ENCODE measurements around the gene HRH3. TPM values are rescaled to one million over a fixed set of nuclear protein-coding genes. Genes with fewer than 3 reads are reported as not detected.

Gene HRH3
- total RNA-seq, 3 donors from 2014 or later, result not detected

GRCh38 chr20:62209850-62210495, 10.1 kb downstream of the HRH3 start:
- ATAC-seq, result no peak
- no peaks in the 10 kb centered on the region for H3K9me3 Mint-ChIP-seq
- H3K36me3 Mint-ChIP-seq (ENCODE audit: insufficient read depth), result no peaks in the 10 kb centered on the region

GRCh38 chr20:62208795-62209755, 11.0 kb downstream of the HRH3 start:
- Mint-ChIP-seq H3K27me3 (ENCODE audit: low read depth) (peaks cover 4% of the 10 kb centered on the region), H3K9me3 (no peaks in the 10 kb centered on the region), H3K4me1 (ENCODE audit: low read depth) (no peaks in the 10 kb centered on the region), H3K4me3 (no peak overlapping the region), H3K36me3 (ENCODE audit: insufficient read depth) (no peaks in the 10 kb centered on the region)
- ATAC-seq, result no peak
- DNase-seq, result no peak

More at GRCh38 chr20:62209850-62210495, 10.1 kb downstream of the HRH3 start:
- DNase-seq, result no peak
- no peak overlapping the region for H3K4me3 Mint-ChIP-seq
- no peaks in the 10 kb centered on the region for H3K4me1 Mint-ChIP-seq (ENCODE audit: low read depth)
- peaks cover 10% of the 10 kb centered on the region for H3K27me3 Mint-ChIP-seq (ENCODE audit: low read depth)

- Mint-ChIP-seq H3K36me3 (ENCODE audit: insufficient read depth) (peaks cover 3% of the 10 kb centered on the region), H3K9me3 (no peaks in the 10 kb centered on the region), H3K4me3 (no peak overlapping the region), H3K4me1 (ENCODE audit: low read depth) (no peaks in the 10 kb centered on the region), H3K27me3 (ENCODE audit: low read depth) (peaks cover 4% of the 10 kb centered on the region)
- DNase-seq (no peak), ATAC-seq (no peak)
These were observed 11.8 kb downstream of the HRH3 start for GRCh38 chr20:62208061-62208794.

- ATAC-seq (no peak), DNase-seq (no peak)
- no peaks in the 10 kb centered on the region for H3K9me3 Mint-ChIP-seq
- no peaks in the 10 kb centered on the region for H3K4me1 Mint-ChIP-seq (ENCODE audit: low read depth)
- no peak overlapping the region for H3K4me3 Mint-ChIP-seq
- no peaks in the 10 kb centered on the region for H3K27me3 Mint-ChIP-seq (ENCODE audit: low read depth)
- peaks cover 12% of the 10 kb centered on the region for H3K36me3 Mint-ChIP-seq (ENCODE audit: insufficient read depth)
These were observed 13.7 kb downstream of the HRH3 start for GRCh38 chr20:62206388-62206775.

GRCh38 chr20:62205618-62206387, 14.3 kb downstream of the HRH3 start:
- H3K27me3 Mint-ChIP-seq (ENCODE audit: low read depth), result no peaks in the 10 kb centered on the region
- no peak for ATAC-seq
- no peak for DNase-seq
- no peak overlapping the region for H3K4me3 Mint-ChIP-seq
- H3K4me1 Mint-ChIP-seq (ENCODE audit: low read depth), result no peaks in the 10 kb centered on the region
- H3K36me3 Mint-ChIP-seq (ENCODE audit: insufficient read depth), result peaks cover 12% of the 10 kb centered on the region
- H3K9me3 Mint-ChIP-seq, result no peaks in the 10 kb centered on the region

GRCh38 chr20:62203378-62204030, 16.6 kb downstream of the HRH3 start:
- ATAC-seq, result no peak
- Mint-ChIP-seq H3K9me3 (no peaks in the 10 kb centered on the region), H3K27me3 (ENCODE audit: low read depth) (no peaks in the 10 kb centered on the region), H3K4me3 (no peak overlapping the region), H3K4me1 (ENCODE audit: low read depth) (no peaks in the 10 kb centered on the region), H3K36me3 (ENCODE audit: insufficient read depth) (peaks cover 30% of the 10 kb centered on the region)
- DNase-seq, result no peak

GRCh38 chr20:62202676-62203377, 17.3 kb downstream of the HRH3 start:
- H3K27me3 Mint-ChIP-seq (ENCODE audit: low read depth), result no peaks in the 10 kb centered on the region
- no peaks in the 10 kb centered on the region for H3K9me3 Mint-ChIP-seq

GRCh38 chr20:62202083-62202395, 18.0 kb downstream of the HRH3 start:
- DNase-seq, result no peak
- Mint-ChIP-seq H3K4me1 (ENCODE audit: low read depth) (no peaks in the 10 kb centered on the region), H3K36me3 (ENCODE audit: insufficient read depth) (peaks cover 32% of the 10 kb centered on the region), H3K27me3 (ENCODE audit: low read depth) (no peaks in the 10 kb centered on the region), H3K9me3 (no peaks in the 10 kb centered on the region), H3K4me3 (no peak overlapping the region)
- no peak for ATAC-seq

More at GRCh38 chr20:62202676-62203377, 17.3 kb downstream of the HRH3 start:
- ATAC-seq, result no peak
- Mint-ChIP-seq H3K4me1 (ENCODE audit: low read depth) (no peaks in the 10 kb centered on the region), H3K4me3 (no peak overlapping the region), H3K36me3 (ENCODE audit: insufficient read depth) (peaks cover 32% of the 10 kb centered on the region)
- no peak for DNase-seq

- H3K27me3 Mint-ChIP-seq (ENCODE audit: low read depth), result no peaks in the 10 kb centered on the region
- H3K9me3 Mint-ChIP-seq, result no peaks in the 10 kb centered on the region
- H3K4me3 Mint-ChIP-seq, result no peak overlapping the region
- ATAC-seq (no peak), DNase-seq (no peak)
- H3K4me1 Mint-ChIP-seq (ENCODE audit: low read depth), result no peaks in the 10 kb centered on the region
- H3K36me3 Mint-ChIP-seq (ENCODE audit: insufficient read depth), result peaks cover 33% of the 10 kb centered on the region
These were observed 18.6 kb downstream of the HRH3 start for GRCh38 chr20:62201173-62202082.

- H3K4me3 Mint-ChIP-seq, result no peak overlapping the region
- no peaks in the 10 kb centered on the region for H3K4me1 Mint-ChIP-seq (ENCODE audit: low read depth)
- no peaks in the 10 kb centered on the region for H3K27me3 Mint-ChIP-seq (ENCODE audit: low read depth)
- peaks cover 35% of the 10 kb centered on the region for H3K36me3 Mint-ChIP-seq (ENCODE audit: insufficient read depth)
- H3K9me3 Mint-ChIP-seq, result no peaks in the 10 kb centered on the region
- ATAC-seq, result no peak
- no peak for DNase-seq
These were observed 19.4 kb downstream of the HRH3 start for GRCh38 chr20:62200491-62201172.

- ATAC-seq, result no peak
- Mint-ChIP-seq H3K4me3 (no peak overlapping the region), H3K9me3 (no peaks in the 10 kb centered on the region), H3K27me3 (ENCODE audit: low read depth) (no peaks in the 10 kb centered on the region), H3K4me1 (ENCODE audit: low read depth) (no peaks in the 10 kb centered on the region), H3K36me3 (ENCODE audit: insufficient read depth) (peaks cover 42% of the 10 kb centered on the region)
- no peak for DNase-seq
These were observed 21.1 kb downstream of the HRH3 start for GRCh38 chr20:62198931-62199330.

- DNase-seq (no peak), ATAC-seq (no peak)
- no peaks in the 10 kb centered on the region for H3K27me3 Mint-ChIP-seq (ENCODE audit: low read depth)
- no peak overlapping the region for H3K4me3 Mint-ChIP-seq
- no peaks in the 10 kb centered on the region for H3K4me1 Mint-ChIP-seq (ENCODE audit: low read depth)
- H3K36me3 Mint-ChIP-seq (ENCODE audit: insufficient read depth), result peaks cover 40% of the 10 kb centered on the region
- H3K9me3 Mint-ChIP-seq, result no peaks in the 10 kb centered on the region
These were observed 21.6 kb downstream of the HRH3 start for GRCh38 chr20:62198496-62198895.

All from activated T-cell treated with anti-CD3 and anti-CD28 coated beads, Interleukin-2, amount 50 U/mL, for 4 hours (primary cell).